Right lobe of liver (tissue), 4 donors: ENCODE results near the gene PRXL2A.

Source experiments
- POLR2A ChIP-seq: fragments of 450-650 bp; IDR thresholded peaks from one replicate; pipeline ENCODE4 v1.6.1; 2017; ENCODE audit warnings: antibody characterized with exemption, mild to moderate bottlenecking
- TF ChIP-seq, protein P1 (sequence below), 4 donors: fragments of 200-600 bp in 3 of 4; fragments of 450-650 bp in 1 of 4; IDR thresholded peaks; one replicate each; pipeline versions ENCODE4 v1.5.1 to v1.8.0; 2016 to 2022; ENCODE audit warnings: antibody characterized with exemption in 4 of 4, mild to moderate bottlenecking in 2 of 4
- donor health status: DM: no; HTN: no; CAD: no.
- donor health status: DM: no; HTN: no; CAD: no.
- donor health status: DM: no; HTN: yes; CAD: no.

DNA sequence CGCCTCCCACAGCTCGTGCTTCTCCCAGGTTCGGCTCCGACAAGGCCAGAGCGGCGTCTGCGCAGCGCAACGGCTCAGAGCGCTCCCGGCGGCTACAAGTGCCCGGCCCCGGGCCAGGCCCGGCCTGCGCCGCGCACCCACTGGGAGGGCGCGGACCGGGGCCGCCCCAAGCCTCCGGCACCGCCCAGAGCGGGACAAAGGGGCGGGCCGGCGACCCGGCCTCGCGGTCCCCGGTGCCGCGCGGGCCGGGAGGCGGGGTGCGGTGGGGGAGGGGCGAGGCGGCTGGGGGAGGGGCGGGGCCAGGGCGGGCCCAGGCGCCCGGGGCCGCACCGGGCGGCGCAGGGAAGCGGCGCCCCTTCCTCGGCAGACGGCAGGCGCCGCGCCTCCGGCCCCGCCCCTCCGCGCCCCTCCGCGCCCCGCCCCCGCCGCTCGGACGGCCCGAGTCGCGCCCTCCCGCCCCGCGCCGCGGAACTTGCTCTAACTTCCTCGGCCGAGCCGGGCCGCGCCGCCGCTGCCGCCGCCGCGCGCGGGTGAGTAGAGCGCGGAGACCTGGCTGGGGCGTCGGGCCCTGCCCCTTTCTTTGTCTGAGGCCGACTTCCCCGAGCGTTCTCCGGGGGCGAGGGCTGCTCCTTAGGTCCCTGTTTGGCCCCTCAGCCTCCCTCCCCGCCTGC is 45.6 kb downstream of the PRXL2A start, which contains the start of gene TSPAN14:
- TF ChIP-seq POLR2A: peak; percentile 70
- TF ChIP-seq, protein P1, sequence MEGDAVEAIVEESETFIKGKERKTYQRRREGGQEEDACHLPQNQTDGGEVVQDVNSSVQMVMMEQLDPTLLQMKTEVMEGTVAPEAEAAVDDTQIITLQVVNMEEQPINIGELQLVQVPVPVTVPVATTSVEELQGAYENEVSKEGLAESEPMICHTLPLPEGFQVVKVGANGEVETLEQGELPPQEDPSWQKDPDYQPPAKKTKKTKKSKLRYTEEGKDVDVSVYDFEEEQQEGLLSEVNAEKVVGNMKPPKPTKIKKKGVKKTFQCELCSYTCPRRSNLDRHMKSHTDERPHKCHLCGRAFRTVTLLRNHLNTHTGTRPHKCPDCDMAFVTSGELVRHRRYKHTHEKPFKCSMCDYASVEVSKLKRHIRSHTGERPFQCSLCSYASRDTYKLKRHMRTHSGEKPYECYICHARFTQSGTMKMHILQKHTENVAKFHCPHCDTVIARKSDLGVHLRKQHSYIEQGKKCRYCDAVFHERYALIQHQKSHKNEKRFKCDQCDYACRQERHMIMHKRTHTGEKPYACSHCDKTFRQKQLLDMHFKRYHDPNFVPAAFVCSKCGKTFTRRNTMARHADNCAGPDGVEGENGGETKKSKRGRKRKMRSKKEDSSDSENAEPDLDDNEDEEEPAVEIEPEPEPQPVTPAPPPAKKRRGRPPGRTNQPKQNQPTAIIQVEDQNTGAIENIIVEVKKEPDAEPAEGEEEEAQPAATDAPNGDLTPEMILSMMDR (IDR thresholded peaks at IDR 0.05): no peak
